ENCODE measurements around the gene SYVN1. TPM values are rescaled to one million over a fixed set of nuclear protein-coding genes. Genes with fewer than 3 reads are reported as not detected.

Gene SYVN1
- total RNA-seq, 2 donors from 2014 or later, result 64.3 to 66.0 TPM

GRCh38 chr11:65111744-65112545 lies 22.4 kb downstream of the SYVN1 start, which contains the start of gene TM7SF2:
TSS of gene TM7SF2 (plus strand) at chr11:65111872. CDS start at chr11:65112016, 144 bp downstream.
- no peaks in the 10 kb centered on the region for H3K36me3 ChIP-seq
- no peaks in the 10 kb centered on the region for H3K9me3 ChIP-seq
- peak within 1 kb of the TSS; percentile 81 to 83 for H3K9ac ChIP-seq (ENCODE audit: low read depth in 2 of 2, low read length in 2 of 2)
- TF ChIP-seq CTCF (IDR thresholded peaks at IDR 0.05), result no peak
- peak within 1 kb of the TSS; percentile 54 for H3K27ac ChIP-seq
- peak within 1 kb of the TSS; percentile 57 for H3K4me3 ChIP-seq
- peaks cover 31% of the 10 kb centered on the region for H3K4me1 ChIP-seq
- H3K27me3 ChIP-seq, result no peaks in the 10 kb centered on the region
- intact Hi-C loops (cut with DNase I), result loop anchor here (10.0 kb wide), 1 partner anchor 143 kb away; no protein-coding TSS in a partner anchor
- DNase-seq, result peak; percentile 98

- DNase-seq, result no peak
- intact Hi-C loops (cut with DNase I), result loop anchor here (10.0 kb wide), 1 partner anchor 144 kb away; no protein-coding TSS in a partner anchor
- Histone ChIP-seq H3K9me3 (no peaks in the 10 kb centered on the region), H3K9ac (ENCODE audit: low read depth in 2 of 2, low read length in 2 of 2) (no peak overlapping the region), H3K27ac (no peak overlapping the region), H3K4me3 (no peak overlapping the region), H3K4me1 (peaks cover 25% of the 10 kb centered on the region), H3K27me3 (no peaks in the 10 kb centered on the region), H3K36me3 (no peaks in the 10 kb centered on the region)
- no peak for TF ChIP-seq CTCF (IDR thresholded peaks at IDR 0.05)
Observed at GRCh38 chr11:65111159-65111743, 23.1 kb downstream of the SYVN1 start.

- no peak overlapping the region for H3K4me3 ChIP-seq
- H3K36me3 ChIP-seq, result no peaks in the 10 kb centered on the region
- no peak overlapping the region for H3K27ac ChIP-seq
- DNase-seq, result peak; percentile 96
- H3K27me3 ChIP-seq, result no peaks in the 10 kb centered on the region
- no peaks in the 10 kb centered on the region for H3K9me3 ChIP-seq
- H3K9ac ChIP-seq (ENCODE audit: low read depth in 2 of 2, low read length in 2 of 2), result no peak overlapping the region
- TF ChIP-seq CTCF (IDR thresholded peaks at IDR 0.05), result peak; percentile 99
- peaks cover 19% of the 10 kb centered on the region for H3K4me1 ChIP-seq
- intact Hi-C loops (cut with DNase I), result loop anchor here (10.0 kb wide), 1 partner anchor 144 kb away; no protein-coding TSS in a partner anchor
Observed at GRCh38 chr11:65110354-65110861, 23.9 kb downstream of the SYVN1 start.

GRCh38 chr11:65109231-65110198 lies 24.8 kb downstream of the SYVN1 start:
- no peak overlapping the region for H3K4me3 ChIP-seq
- H3K36me3 ChIP-seq, result no peaks in the 10 kb centered on the region
- no peak for TF ChIP-seq CTCF (IDR thresholded peaks at IDR 0.05)
- peaks cover 19% of the 10 kb centered on the region for H3K4me1 ChIP-seq
- no peaks in the 10 kb centered on the region for H3K9me3 ChIP-seq
- no peak overlapping the region for H3K9ac ChIP-seq (ENCODE audit: low read depth in 2 of 2, low read length in 2 of 2)
- H3K27ac ChIP-seq, result no peak overlapping the region
- H3K27me3 ChIP-seq, result no peaks in the 10 kb centered on the region
- intact Hi-C loops (cut with DNase I), result loop anchor here (10.0 kb wide), 1 partner anchor 145 kb away; no protein-coding TSS in a partner anchor
- no peak for DNase-seq
